Activated naive CD8-positive, alpha-beta T cell treated with anti-CD3 and anti-CD28 coated beads, Interleukin-2, amount 50 U/mL, for 16 hours (primary cell): ENCODE measurements around the gene TREX2.
"Not testable (repeated sequence)": the region's sequence is repeated elsewhere in the genome, so short reads cannot be mapped to it uniquely, and the experiment has no call there.

Experiments
- DNase-seq: peaks from one replicate; pipeline ENCODE4 v3.0.0-alpha.2; 2020; ENCODE audit warnings: low read depth, low spot score

TREX2 gene

GRCh38 chrX:153408871-153409351 is 36.9 kb downstream of the TREX2 start:
- DNase-seq, result no peak

DNA sequence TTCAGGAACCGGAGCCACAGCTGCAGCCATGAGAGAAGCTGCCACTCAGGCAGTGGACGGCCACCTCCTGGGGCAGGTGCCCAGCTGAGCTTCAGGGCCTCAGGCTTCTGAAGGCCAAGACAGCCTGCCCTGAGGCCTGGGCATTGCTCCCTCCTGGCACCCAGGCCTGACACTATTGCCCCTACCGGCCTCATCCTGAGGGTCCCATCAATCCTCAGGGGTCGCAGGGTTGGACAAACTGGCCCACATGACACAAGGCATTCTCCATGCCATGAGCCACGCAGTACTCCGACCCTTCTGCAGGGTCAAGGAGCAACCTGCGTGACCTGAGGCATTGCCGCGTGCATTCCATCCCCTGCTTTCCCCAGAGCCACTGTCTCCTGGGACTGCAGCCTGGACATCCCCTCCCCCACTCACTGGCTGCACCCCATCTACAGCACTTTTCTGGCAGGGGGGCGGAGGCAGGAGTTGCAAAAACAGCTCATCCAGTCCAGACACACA is 37.6 kb downstream of the TREX2 start:
- no peak for DNase-seq

- DNase-seq, result no peak
These were observed 38.1 kb downstream of the TREX2 start for GRCh38 chrX:153407736-153408135.

- DNase-seq, result no peak
These were observed 39.0 kb downstream of the TREX2 start for GRCh38 chrX:153406903-153407302.

DNA sequence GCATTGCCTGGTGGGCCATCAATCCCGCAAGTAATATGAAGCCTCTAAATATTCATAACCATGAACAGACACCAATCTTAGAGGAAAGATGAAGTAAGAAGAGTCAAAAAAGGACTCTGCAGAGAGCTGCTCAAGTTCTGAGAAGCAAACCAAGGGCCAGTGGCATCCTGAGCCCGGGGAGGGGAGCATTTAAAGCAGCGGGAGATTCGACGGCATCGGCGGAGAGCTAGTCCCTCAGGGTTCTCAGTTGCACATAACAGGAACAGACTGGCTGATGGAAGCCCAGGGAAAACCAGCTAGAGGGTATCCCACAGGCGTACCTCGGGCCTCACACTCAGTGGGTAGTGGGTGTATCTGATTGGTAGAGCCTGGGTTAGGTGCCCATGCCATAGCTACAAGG is 39.8 kb downstream of the TREX2 start:
- no peak for DNase-seq

DNA sequence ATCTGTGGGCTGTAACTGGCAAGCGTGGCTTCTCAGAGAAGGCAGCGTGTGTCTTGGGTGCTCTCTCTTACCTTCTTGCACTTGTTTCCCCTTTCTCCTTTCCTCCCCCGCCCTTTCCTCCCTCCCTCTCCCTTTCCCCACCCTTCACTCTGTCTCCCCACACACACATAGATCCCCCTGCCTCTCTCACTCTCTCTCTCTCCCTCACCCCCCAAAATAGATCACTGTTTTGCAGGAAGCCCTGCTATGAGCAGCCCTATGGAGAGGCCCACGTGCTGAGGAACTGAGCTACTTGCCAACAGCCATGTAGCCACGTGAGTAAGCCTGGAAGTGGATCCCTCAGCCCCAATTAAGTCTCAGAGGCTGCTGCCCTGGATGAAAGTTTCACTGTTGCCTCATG is 40.4 kb downstream of the TREX2 start:
- DNase-seq, result no peak

GRCh38 chrX:153404333-153404732 is 41.5 kb downstream of the TREX2 start:
- not testable (repeated sequence) for DNase-seq

DNA sequence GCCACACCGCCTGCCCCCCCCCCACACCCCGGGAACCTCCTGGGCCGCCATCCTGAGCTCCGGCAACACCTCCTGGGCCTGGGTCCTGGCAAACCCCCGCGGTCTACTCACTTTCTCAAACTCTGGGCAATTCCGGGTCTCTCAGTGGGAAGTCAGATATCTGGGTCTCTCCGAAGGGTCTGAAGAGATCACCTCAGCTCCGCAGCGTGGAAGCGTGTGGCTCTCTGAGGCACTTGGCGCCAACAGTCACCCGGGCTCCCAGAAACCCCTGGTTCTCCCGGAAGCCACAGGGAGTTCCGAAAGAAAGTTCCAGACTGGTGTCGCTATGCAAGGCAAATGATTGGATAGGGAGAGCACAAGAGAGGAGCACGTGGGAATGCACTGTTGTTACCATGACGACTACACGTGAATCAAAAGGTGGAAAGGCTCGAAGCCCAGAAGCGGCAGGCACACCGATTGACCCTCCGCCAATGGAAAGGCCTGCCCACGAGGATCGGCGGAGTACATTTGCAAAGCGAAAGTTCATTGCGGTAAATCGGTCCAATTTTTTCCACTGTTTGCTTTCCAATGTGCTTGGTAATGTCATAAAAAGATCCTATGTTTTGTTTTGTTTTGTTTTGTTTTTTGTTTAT is 44.6 kb downstream of the TREX2 start, which contains the start of gene PNMA6E:
Gene PNMA6E (minus strand): TSS at position 218 of the 632 bp plus-strand sequence. CDS start 2,501 bp downstream, outside the sequence.
- no peak for DNase-seq

- no peak for DNase-seq
These were observed 45.4 kb downstream of the TREX2 start for GRCh38 chrX:153400146-153401132.

DNA sequence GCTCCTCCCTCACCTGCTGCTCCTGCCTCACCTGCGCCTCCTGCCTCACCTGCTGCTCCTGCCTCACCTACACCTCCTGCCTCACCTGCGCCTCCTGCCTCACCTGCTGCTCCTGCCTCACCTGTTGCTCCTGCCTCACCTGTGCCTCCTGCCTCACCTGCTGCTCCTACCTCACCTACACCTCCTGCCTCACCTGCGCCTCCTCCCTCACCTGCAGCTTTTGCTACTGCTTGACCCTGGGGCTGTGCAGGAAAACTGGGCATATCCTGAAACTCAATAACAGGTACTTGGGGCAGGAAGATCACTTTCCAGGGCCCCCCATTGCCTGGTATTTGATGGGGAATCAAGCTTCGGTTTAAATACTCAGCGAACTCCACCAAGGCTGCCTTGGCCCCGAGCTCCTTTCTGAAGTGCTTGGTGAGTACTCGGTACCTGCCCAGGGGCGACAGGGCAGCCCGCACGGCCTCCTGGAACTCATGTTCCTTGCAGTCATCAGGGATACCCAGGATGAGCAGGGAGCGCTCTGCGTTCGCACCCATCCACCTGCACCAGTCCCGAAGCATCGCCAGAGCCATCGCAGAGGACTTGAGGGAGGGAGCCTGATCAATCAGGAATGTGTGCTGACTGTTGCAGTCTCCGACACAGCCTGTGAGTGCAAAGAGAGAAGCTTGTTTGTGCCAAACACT is 47.4 kb downstream of the TREX2 start:
- DNase-seq, result no peak

DNA sequence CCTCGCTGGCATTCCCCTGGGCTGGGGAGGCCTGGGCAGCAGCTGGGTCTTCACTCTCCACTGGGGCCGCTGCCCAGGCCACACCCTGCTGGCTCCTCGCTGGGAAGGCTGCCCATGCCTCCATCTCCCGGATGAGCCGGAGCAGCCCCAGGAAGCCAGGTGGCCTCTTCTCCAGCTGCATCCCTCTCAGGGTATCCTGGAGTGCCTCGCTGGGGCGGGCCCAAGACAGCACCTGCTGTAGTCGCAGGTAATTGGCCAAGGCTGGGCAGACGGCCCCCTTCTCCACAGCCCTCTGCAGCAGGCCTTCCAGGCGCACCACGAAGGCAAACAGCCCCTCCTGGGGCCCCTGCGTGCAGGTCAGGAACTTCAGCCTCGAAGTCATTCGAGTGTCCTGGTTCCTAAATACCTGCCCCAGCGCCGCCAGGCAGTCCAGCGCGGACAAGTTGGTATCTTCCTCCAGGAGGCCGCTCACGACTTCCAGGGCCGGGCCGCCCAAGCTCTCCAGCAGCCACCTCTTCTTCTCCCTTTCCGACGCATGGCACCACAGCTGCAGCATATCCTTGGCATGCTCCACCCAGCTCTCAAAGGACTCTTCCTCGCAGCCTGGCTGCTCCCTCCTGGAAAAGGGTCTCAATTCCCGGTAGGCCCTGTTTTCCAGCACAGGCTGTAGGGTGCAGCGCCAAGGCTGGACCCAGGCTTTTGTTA is 48.4 kb downstream of the TREX2 start:
- DNase-seq, result no peak

DNA sequence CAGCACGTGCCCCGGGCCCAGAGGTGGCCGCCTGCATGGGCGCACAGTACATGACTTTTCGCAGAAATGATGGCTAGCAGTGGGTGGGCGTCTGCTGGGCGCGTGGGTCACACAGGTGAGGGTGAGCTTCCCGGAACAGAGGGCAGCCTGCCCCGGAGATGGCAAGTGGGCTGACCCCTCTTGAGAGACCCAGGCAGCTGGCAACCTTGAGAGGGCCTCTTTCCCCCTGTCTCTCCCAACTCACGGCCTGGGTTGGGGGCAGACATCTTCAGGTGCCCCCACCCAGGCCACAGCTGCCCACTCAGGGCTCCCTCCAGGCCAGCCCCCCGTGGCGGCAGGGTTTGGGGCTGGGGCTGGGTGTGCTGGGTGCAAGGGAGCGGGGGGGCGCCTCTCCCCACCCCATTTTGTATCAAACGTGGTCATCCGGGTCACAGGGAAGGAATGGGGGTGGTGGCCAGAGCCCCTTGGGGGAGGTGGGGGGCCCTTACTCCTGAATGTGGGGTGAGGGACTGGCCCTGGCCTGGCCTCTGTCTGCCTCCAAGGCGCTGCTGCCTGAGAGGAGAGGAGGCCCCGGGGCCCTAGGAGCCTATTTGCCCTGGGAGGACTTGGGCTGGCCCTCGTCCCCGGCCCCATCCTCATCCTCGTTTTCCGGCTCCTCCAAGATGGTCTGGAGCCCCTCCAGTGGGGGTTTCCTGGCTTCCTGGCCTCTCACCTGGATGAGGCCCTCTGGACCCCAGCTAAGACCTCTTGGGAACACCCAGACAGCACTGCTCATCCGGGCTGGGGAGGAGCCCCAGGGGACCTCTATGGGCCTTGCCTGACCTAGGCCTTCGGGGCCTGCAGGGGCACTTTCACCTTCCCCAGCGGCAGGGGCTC is 49.3 kb downstream of the TREX2 start:
- DNase-seq, result no peak

DNA sequence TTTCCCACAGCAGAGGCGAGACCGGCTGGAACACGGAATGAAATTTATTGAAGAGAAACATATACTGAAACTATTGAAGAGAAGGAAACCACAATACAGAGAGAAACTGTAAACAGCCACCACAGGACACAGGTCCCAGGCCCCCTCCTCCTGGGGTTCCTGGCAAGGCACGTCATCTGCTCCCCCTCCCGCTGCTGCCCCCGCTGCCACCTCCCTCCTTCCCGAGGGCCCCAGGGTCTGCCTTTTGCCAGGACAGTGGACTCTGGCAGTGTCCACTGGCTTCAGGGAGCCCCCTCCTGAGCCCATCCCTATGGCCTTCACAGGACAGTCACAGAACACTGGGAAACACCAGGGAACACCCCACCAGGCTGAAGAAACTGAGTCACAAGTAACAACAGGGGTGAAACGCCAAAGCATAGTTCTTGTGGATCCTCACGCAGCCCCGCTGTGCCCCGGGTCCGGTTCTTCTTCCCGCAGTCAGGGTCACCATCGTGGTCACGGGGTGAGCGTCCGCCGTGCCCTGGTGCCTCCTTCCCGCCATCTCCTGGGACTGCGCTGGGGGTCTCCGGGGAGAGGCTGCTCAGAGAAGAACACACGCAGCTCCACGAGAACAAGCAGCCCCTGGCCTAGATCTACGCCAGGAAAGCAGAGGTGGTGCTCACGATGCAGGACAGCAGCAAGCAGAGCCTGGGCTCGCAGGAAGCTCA is 50.1 kb downstream of the TREX2 start:
- DNase-seq, result no peak

- no peak for DNase-seq
These were observed 51.2 kb downstream of the TREX2 start for GRCh38 chrX:153394612-153395011.
